Measurements from ENCODE around the gene ARFIP1.

DNA sequence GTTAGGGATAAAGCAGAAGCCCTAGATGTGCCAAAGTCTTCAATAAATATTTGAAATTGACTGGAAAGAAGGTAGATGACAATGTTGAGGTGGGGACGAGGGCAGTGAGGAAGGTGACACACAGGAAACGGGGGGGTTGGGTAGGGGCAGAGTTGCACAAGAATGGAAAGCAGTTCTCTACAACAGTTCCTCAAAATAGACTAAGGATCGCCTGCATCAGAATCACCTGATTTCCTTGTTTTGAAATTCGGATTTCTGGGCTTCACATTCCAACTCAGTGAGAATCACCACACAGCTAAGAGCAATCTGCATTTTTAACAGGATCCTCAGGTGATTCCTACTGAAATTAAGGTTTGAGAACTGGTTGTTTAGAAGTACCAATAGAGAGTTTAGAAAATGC is 70.6 kb downstream of the ARFIP1 start:
- no peak for TF ChIP-seq KLF6 (CRISPR knock-in tag; IDR thresholded peaks at IDR 0.05; ENCODE audit: borderline replicate concordance)
- TF ChIP-seq, protein P1, sequence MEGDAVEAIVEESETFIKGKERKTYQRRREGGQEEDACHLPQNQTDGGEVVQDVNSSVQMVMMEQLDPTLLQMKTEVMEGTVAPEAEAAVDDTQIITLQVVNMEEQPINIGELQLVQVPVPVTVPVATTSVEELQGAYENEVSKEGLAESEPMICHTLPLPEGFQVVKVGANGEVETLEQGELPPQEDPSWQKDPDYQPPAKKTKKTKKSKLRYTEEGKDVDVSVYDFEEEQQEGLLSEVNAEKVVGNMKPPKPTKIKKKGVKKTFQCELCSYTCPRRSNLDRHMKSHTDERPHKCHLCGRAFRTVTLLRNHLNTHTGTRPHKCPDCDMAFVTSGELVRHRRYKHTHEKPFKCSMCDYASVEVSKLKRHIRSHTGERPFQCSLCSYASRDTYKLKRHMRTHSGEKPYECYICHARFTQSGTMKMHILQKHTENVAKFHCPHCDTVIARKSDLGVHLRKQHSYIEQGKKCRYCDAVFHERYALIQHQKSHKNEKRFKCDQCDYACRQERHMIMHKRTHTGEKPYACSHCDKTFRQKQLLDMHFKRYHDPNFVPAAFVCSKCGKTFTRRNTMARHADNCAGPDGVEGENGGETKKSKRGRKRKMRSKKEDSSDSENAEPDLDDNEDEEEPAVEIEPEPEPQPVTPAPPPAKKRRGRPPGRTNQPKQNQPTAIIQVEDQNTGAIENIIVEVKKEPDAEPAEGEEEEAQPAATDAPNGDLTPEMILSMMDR (IDR thresholded peaks at IDR 0.05 in 2 of 3, conservative IDR thresholded peaks at IDR 0.05 in 1 of 3; ENCODE audit: insufficient read depth in 2 of 3, low read depth in 1 of 3, low read length in 3 of 3), result no peak
- no peak for TF ChIP-seq FOXA1 (IDR thresholded peaks at IDR 0.05; ENCODE audit: borderline replicate concordance)
- no peak for TF ChIP-seq TBL1XR1 (IDR thresholded peaks at IDR 0.05; ENCODE audit: low read length in 2 of 2)
- TF ChIP-seq JUND (IDR thresholded peaks at IDR 0.05; ENCODE audit: borderline replicate concordance, low read depth, low read length), result no peak
- no peak for TF ChIP-seq JUND (tag; IDR thresholded peaks at IDR 0.05; ENCODE audit: borderline replicate concordance, low read depth, low read length)
- TF ChIP-seq, protein P2, sequence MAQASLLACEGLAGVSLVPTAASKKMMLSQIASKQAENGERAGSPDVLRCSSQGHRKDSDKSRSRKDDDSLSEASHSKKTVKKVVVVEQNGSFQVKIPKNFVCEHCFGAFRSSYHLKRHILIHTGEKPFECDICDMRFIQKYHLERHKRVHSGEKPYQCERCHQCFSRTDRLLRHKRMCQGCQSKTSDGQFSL (CRISPR knock-in tag; IDR thresholded peaks at IDR 0.05), result no peak
- TF ChIP-seq, protein P2 (tag; IDR thresholded peaks at IDR 0.05), result no peak
- no peak for TF ChIP-seq MAZ (CRISPR knock-in tag; conservative IDR thresholded peaks at IDR 0.05 in 1 of 2, IDR thresholded peaks at IDR 0.05 in 1 of 2)
- no peak for TF ChIP-seq ZNF134 (CRISPR knock-in tag; conservative IDR thresholded peaks at IDR 0.05)
- TF ChIP-seq ZBTB1 (CRISPR knock-in tag; IDR thresholded peaks at IDR 0.05; ENCODE audit: borderline replicate concordance, low read depth), result no peak
- no peak for TF ChIP-seq CHD2 (IDR thresholded peaks at IDR 0.05; ENCODE audit: low read depth, low read length)
- no peak for TF ChIP-seq POLR2A (conservative IDR thresholded peaks at IDR 0.05)
